ENCODE measurements around the gene SHKBP1.
A peak's percentile ranks its signal among the peaks of the same experiment; 100 is the strongest.

The SHKBP1 gene

DNA sequence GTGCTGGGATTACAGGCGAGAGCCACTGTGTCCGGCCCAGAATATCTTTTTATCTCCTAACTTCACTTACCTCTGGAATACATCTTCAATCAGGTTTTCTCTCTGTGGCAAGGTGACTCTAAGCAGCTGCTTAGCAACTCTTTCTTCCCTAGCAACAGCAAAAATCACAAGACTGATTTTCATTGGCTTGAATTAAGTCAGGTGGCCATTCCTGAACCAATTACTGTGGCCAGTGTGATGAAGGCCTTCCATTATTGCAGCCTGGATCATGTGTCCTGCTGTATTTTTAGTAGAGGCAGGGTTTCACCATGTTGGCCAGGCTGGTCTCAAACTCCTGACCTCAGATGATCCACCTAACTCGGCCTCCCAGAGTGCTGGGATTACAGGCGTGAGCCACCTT lies 15.5 kb downstream of the SHKBP1 start:
- Histone ChIP-seq H3K4me1 (ENCODE audit: insufficient read depth, insufficient read length) (peaks cover 5% of the 10 kb centered on the region), H3K27me3 (ENCODE audit: insufficient read depth, insufficient read length) (peaks cover 6% of the 10 kb centered on the region), H3K9ac (ENCODE audit: insufficient read length, low read depth) (no peak overlapping the region), H3K4me3 (ENCODE audit: insufficient read length, low read depth) (no peak overlapping the region), H3K9me3 (ENCODE audit: insufficient read depth, low read length) (no peaks in the 10 kb centered on the region), H3K36me3 (ENCODE audit: insufficient read depth, insufficient read length, low read length) (peaks cover 17% of the 10 kb centered on the region)
- DNase-seq (ENCODE audit: low read depth, low spot score), result no peak
- TF ChIP-seq SUZ12 (IDR thresholded peaks at IDR 0.05; ENCODE audit: extremely low read depth, insufficient read depth, insufficient read length) (no peak), ZNF274 (IDR thresholded peaks at IDR 0.05; ENCODE audit: low read depth, low read length) (no peak), YY1 (IDR thresholded peaks at IDR 0.05; ENCODE audit: insufficient read depth, insufficient read length) (no peak)

GRCh38 chr19:40594255-40594654 lies 17.6 kb downstream of the SHKBP1 start:
- Histone ChIP-seq H3K4me1 (ENCODE audit: insufficient read depth, insufficient read length) (peaks cover 5% of the 10 kb centered on the region), H3K36me3 (ENCODE audit: insufficient read depth, insufficient read length, low read length) (peaks cover 5% of the 10 kb centered on the region), H3K27me3 (ENCODE audit: insufficient read depth, insufficient read length) (peaks cover 17% of the 10 kb centered on the region), H3K4me3 (ENCODE audit: insufficient read length, low read depth) (no peak overlapping the region), H3K9ac (ENCODE audit: insufficient read length, low read depth) (no peak overlapping the region), H3K9me3 (ENCODE audit: insufficient read depth, low read length) (no peaks in the 10 kb centered on the region)
- TF ChIP-seq ZNF274 (IDR thresholded peaks at IDR 0.05; ENCODE audit: low read depth, low read length) (no peak), SUZ12 (IDR thresholded peaks at IDR 0.05; ENCODE audit: extremely low read depth, insufficient read depth, insufficient read length) (no peak), YY1 (IDR thresholded peaks at IDR 0.05; ENCODE audit: insufficient read depth, insufficient read length) (no peak)
- no peak for DNase-seq (ENCODE audit: low read depth, low spot score)

DNA sequence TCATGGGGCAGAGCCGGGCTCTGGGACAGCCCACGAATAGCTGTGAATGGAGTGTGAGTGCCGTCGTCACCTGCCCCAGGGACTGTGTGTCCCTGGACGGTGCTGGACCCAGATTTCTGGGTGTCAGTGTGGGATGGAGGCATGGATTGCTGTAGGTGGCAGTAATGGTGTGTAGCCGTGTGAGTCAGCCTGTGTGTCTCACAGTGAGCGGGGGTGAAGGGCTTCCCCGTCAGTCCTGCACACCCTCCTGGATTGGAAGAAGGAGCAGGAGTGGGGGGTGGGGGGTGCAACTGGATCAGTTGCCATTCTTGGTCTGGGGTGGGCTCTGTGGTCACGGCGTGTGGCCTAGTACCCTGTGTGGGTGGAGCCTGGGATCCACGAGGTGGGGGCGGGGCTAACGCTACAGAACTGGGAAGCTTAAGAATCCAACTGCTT lies 18.0 kb downstream of the SHKBP1 start:
- H3K4me3 ChIP-seq (ENCODE audit: insufficient read length, low read depth), result no peak overlapping the region

GRCh38 chr19:40596608-40597328 lies 20.1 kb downstream of the SHKBP1 start:
- Histone ChIP-seq H3K9me3 (ENCODE audit: insufficient read depth, low read length) (no peaks in the 10 kb centered on the region), H3K27me3 (ENCODE audit: insufficient read depth, insufficient read length) (peaks cover 30% of the 10 kb centered on the region), H3K9ac (ENCODE audit: insufficient read length, low read depth) (peak overlapping the region; percentile 74), H3K4me3 (ENCODE audit: insufficient read length, low read depth) (peak overlapping the region; percentile 34), H3K4me1 (ENCODE audit: insufficient read depth, insufficient read length) (peaks cover 6% of the 10 kb centered on the region), H3K36me3 (ENCODE audit: insufficient read depth, insufficient read length, low read length) (no peaks in the 10 kb centered on the region)
- TF ChIP-seq ZNF274 (IDR thresholded peaks at IDR 0.05; ENCODE audit: low read depth, low read length) (no peak), YY1 (IDR thresholded peaks at IDR 0.05; ENCODE audit: insufficient read depth, insufficient read length) (no peak), SUZ12 (IDR thresholded peaks at IDR 0.05; ENCODE audit: extremely low read depth, insufficient read depth, insufficient read length) (no peak)
- no peak for DNase-seq (ENCODE audit: low read depth, low spot score)

More for the DNA sequence above, 18.0 kb downstream of the SHKBP1 start:
- Histone ChIP-seq H3K27me3 (ENCODE audit: insufficient read depth, insufficient read length) (peaks cover 18% of the 10 kb centered on the region), H3K4me1 (ENCODE audit: insufficient read depth, insufficient read length) (peaks cover 5% of the 10 kb centered on the region), H3K9me3 (ENCODE audit: insufficient read depth, low read length) (no peaks in the 10 kb centered on the region), H3K36me3 (ENCODE audit: insufficient read depth, insufficient read length, low read length) (peaks cover 5% of the 10 kb centered on the region), H3K9ac (ENCODE audit: insufficient read length, low read depth) (no peak overlapping the region)
- no peak for TF ChIP-seq SUZ12 (IDR thresholded peaks at IDR 0.05; ENCODE audit: extremely low read depth, insufficient read depth, insufficient read length)
- no peak for TF ChIP-seq YY1 (IDR thresholded peaks at IDR 0.05; ENCODE audit: insufficient read depth, insufficient read length)
- TF ChIP-seq ZNF274 (IDR thresholded peaks at IDR 0.05; ENCODE audit: low read depth, low read length), result no peak
- DNase-seq (ENCODE audit: low read depth, low spot score), result no peak

DNA sequence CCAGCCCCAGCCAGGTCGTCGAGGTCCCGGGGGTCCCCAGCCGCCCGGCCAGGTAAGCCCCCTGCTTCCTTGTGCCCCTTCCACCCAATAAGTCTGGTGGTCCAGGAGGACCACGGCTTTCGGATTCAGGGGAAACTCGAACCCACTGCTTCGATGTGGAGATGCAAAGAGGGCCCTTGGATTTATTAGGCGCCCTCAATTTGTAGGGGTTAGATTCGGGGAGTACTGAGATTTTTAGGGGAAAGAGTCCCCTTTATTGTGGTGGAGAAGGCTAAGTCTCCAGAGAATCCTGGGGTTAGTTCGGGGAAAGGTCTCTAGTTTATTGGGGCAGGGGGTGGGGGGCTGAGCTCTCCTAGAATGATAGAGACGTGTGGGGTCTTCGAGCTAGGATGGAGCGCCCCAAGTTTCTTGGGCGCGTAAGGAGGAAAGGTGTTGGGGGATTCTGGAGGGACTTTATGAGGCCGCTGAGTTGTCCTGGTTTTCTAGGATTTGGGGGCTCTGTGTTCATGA lies 20.7 kb downstream of the SHKBP1 start:
- no peak for TF ChIP-seq ZNF274 (IDR thresholded peaks at IDR 0.05; ENCODE audit: low read depth, low read length)
- no peak for TF ChIP-seq SUZ12 (IDR thresholded peaks at IDR 0.05; ENCODE audit: extremely low read depth, insufficient read depth, insufficient read length)
- no peak for TF ChIP-seq YY1 (IDR thresholded peaks at IDR 0.05; ENCODE audit: insufficient read depth, insufficient read length)
- DNase-seq (ENCODE audit: low read depth, low spot score), result no peak
- H3K4me3 ChIP-seq (ENCODE audit: insufficient read length, low read depth), result peak overlapping the region; percentile 34
- no peaks in the 10 kb centered on the region for H3K36me3 ChIP-seq (ENCODE audit: insufficient read depth, insufficient read length, low read length)
- peaks cover 6% of the 10 kb centered on the region for H3K4me1 ChIP-seq (ENCODE audit: insufficient read depth, insufficient read length)
- H3K27me3 ChIP-seq (ENCODE audit: insufficient read depth, insufficient read length), result peaks cover 30% of the 10 kb centered on the region
- H3K9ac ChIP-seq (ENCODE audit: insufficient read length, low read depth), result peak overlapping the region; percentile 74
- no peaks in the 10 kb centered on the region for H3K9me3 ChIP-seq (ENCODE audit: insufficient read depth, low read length)

GRCh38 chr19:40598121-40598917 lies 21.6 kb downstream of the SHKBP1 start:
- Histone ChIP-seq H3K9me3 (ENCODE audit: insufficient read depth, low read length) (no peaks in the 10 kb centered on the region), H3K27me3 (ENCODE audit: insufficient read depth, insufficient read length) (peaks cover 30% of the 10 kb centered on the region), H3K4me1 (ENCODE audit: insufficient read depth, insufficient read length) (peaks cover 6% of the 10 kb centered on the region), H3K36me3 (ENCODE audit: insufficient read depth, insufficient read length, low read length) (no peaks in the 10 kb centered on the region), H3K9ac (ENCODE audit: insufficient read length, low read depth) (peak overlapping the region; percentile 85), H3K4me3 (ENCODE audit: insufficient read length, low read depth) (peak overlapping the region; percentile 57)
- TF ChIP-seq YY1 (IDR thresholded peaks at IDR 0.05; ENCODE audit: insufficient read depth, insufficient read length), result no peak
- no peak for TF ChIP-seq SUZ12 (IDR thresholded peaks at IDR 0.05; ENCODE audit: extremely low read depth, insufficient read depth, insufficient read length)
- TF ChIP-seq ZNF274 (IDR thresholded peaks at IDR 0.05; ENCODE audit: low read depth, low read length), result no peak
- no peak for DNase-seq (ENCODE audit: low read depth, low spot score)

GRCh38 chr19:40598918-40599307 lies 22.2 kb downstream of the SHKBP1 start:
- peak overlapping the region; percentile 12 for H3K4me3 ChIP-seq (ENCODE audit: insufficient read length, low read depth)
- no peaks in the 10 kb centered on the region for H3K9me3 ChIP-seq (ENCODE audit: insufficient read depth, low read length)
- peaks cover 6% of the 10 kb centered on the region for H3K4me1 ChIP-seq (ENCODE audit: insufficient read depth, insufficient read length)
- H3K27me3 ChIP-seq (ENCODE audit: insufficient read depth, insufficient read length), result peaks cover 30% of the 10 kb centered on the region
- no peaks in the 10 kb centered on the region for H3K36me3 ChIP-seq (ENCODE audit: insufficient read depth, insufficient read length, low read length)
- peak overlapping the region; percentile 44 for H3K9ac ChIP-seq (ENCODE audit: insufficient read length, low read depth)
- no peak for TF ChIP-seq SUZ12 (IDR thresholded peaks at IDR 0.05; ENCODE audit: extremely low read depth, insufficient read depth, insufficient read length)
- no peak for TF ChIP-seq YY1 (IDR thresholded peaks at IDR 0.05; ENCODE audit: insufficient read depth, insufficient read length)
- TF ChIP-seq ZNF274 (IDR thresholded peaks at IDR 0.05; ENCODE audit: low read depth, low read length), result no peak
- no peak for DNase-seq (ENCODE audit: low read depth, low spot score)
